Psoas muscle (tissue), 8 donors: ENCODE results near the gene CPVL. TPM values are rescaled to one million over a fixed set of nuclear protein-coding genes. Genes with fewer than 3 reads are reported as not detected.

ENCODE experiments used
- ATAC-seq, 4 donors: fragments of 200-7000 bp; cut with Tn5 transposase; one replicate each; pipeline ENCODE4 v1.9.1; 2020; ENCODE audit warnings: moderate library complexity in 3 of 4, mild to moderate bottlenecking in 2 of 4
- DNase-seq, 2 donors: peaks; one replicate each; pipeline ENCODE4 v3.0.0-alpha.2; 2020
- H3K27ac ChIP-seq: fragments of 200-600 bp; one replicate; pipeline ENCODE4 v1.8.0; 2022
- H3K27me3 ChIP-seq, 3 donors: fragments of 200-600 bp in 1 of 3; one replicate each; pipeline versions ENCODE4 v1.6.1 to v1.8.0; 2013 to 2022; ENCODE audit warnings: low read length in 2 of 3, mild to moderate bottlenecking in 2 of 3, moderate library complexity in 1 of 3; ENCODE audit not compliant: insufficient read depth in 3 of 3
- H3K36me3 ChIP-seq, 2 donors: fragments of 200-600 bp in 1 of 2; one replicate each; pipeline versions ENCODE4 v1.6.1 to v1.8.0; 2013 to 2022; ENCODE audit warnings: low read depth in 1 of 2, mild to moderate bottlenecking in 1 of 2, moderate library complexity in 1 of 2; ENCODE audit not compliant: insufficient read depth in 1 of 2
- H3K4me1 ChIP-seq: fragments of 200-600 bp; one replicate; pipeline ENCODE4 v1.8.0; 2022
- H3K4me3 ChIP-seq: fragments of 200-600 bp; one replicate; pipeline ENCODE4 v1.8.0; 2022; ENCODE audit warnings: mild to moderate bottlenecking
- H3K9me3 ChIP-seq: fragments of 200-600 bp; one replicate; pipeline ENCODE4 v1.8.0; 2022
- WGBS, 3 donors: extraction: QIAGEN DNeasy Blood & Tissue Kit; methylation state at CpG; one replicate each; pipeline versions ENCODE4 v1.1.6 to v1.1.7; 2013; 5-methylcytosine and 5-hydroxymethylcytosine counted together
- intact Hi-C, 2 donors: fragments of 100-400 bp; cut with DNase I; formaldehyde crosslinking; loops; one replicate each; pipeline versions ENCODE4 v1.11.0 to v1.14.2; 2022
- polyA plus RNA-seq, 3 donors: library from polyadenylated mRNA; stranded (reverse); fragments of 200-250 nt; gene quantifications; one replicate each; pipeline ENCODE4 v1.2.3, GENCODE V29; 2013
- total RNA-seq, 4 donors: library from RNA; stranded (reverse); fragmentation: NEBNext Ultra II Directional in 2 of 4; extraction: Animal tissue kit (Norgen Biotek cat#: 25700) in 2 of 4; gene quantifications; one replicate each; pipeline versions ENCODE4 v1.2.1 to v1.2.4, GENCODE V29; 2021 to 2023
- TF ChIP-seq, protein P1 (sequence below): fragments of 200-600 bp; IDR thresholded peaks from one replicate; pipeline ENCODE4 v1.8.0; 2022; ENCODE audit warnings: antibody characterized with exemption
- donor health status: healthy with polysubstance abuse.
- donor health status: DM: no; HTN: no; CAD: no; lungs with moderate emphysema.
- donor health status: Bipolar disorder and iron deficiency.
- donor health status: healthy.
- donor health status: DM: yes; HTN: yes; CAD: no.
- donor health status: DM: no; HTN: no; CAD: no.
- donor health status: DM: no; HTN: no; CAD: no.
- donor health status: DM: yes; HTN: yes; CAD: no.

The CPVL gene
- total and polyA plus RNA-seq, 7 donors = 1.6 to 49.6 (median 6.1) TPM

DNA sequence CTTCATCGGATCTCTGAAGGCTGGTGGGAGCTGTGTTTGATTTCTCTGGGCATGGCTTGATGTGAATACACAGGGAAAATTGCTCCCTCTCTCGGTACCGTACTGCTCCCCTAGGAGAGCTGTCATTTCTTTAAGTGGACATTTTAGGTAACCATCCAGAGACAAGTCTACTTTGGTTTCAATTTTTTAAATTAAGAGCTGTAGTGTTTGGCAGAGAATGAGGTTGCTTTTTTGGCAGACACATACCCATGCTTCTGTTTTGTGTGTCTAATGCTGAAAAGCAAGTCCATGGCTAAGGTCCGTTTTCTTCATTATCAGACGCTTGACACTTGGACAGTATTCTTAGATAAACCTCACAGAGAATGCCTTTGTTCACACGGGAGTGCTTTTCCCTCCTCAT is 127.0 kb downstream of the CPVL start:
- no peaks in the 10 kb centered on the region for H3K27me3 ChIP-seq
- TF ChIP-seq, protein P1, sequence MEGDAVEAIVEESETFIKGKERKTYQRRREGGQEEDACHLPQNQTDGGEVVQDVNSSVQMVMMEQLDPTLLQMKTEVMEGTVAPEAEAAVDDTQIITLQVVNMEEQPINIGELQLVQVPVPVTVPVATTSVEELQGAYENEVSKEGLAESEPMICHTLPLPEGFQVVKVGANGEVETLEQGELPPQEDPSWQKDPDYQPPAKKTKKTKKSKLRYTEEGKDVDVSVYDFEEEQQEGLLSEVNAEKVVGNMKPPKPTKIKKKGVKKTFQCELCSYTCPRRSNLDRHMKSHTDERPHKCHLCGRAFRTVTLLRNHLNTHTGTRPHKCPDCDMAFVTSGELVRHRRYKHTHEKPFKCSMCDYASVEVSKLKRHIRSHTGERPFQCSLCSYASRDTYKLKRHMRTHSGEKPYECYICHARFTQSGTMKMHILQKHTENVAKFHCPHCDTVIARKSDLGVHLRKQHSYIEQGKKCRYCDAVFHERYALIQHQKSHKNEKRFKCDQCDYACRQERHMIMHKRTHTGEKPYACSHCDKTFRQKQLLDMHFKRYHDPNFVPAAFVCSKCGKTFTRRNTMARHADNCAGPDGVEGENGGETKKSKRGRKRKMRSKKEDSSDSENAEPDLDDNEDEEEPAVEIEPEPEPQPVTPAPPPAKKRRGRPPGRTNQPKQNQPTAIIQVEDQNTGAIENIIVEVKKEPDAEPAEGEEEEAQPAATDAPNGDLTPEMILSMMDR = peak; percentile 24
- H3K36me3 ChIP-seq = no peaks in the 10 kb centered on the region
- peak overlapping the region; percentile 13 for H3K4me3 ChIP-seq
- DNase-seq = no peak
- H3K4me1 ChIP-seq = peaks cover 19% of the 10 kb centered on the region
- WGBS, 3 donors = 20 to 41% (median 22%) methylated on average over 6 of the region's 6 CpGs
- ATAC-seq = peak; percentile 51 to 84 (median 66)
- peak overlapping the region; percentile 76 for H3K27ac ChIP-seq
- intact Hi-C loops = no loop called here
- H3K9me3 ChIP-seq = peaks cover 2% of the 10 kb centered on the region

DNA sequence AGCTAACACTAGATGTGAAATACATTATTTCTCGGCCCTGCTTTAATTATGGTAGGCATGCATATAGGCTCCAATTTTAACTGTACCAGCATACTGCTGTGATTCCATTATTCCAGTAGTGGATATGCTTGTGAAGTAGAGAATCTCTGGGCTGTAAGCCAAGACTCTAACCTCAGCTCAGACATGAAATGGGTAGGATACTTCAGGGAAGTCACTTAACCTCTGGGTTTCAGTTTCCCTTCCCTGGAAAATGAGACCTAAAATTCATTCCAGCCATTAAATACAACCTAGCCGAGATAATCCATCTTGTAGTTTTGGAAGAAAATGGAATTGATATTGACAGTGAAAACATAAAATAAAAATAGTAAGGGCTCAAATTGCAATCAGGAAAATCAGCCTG is 128.6 kb downstream of the CPVL start:
- Histone ChIP-seq H3K27me3 (no peaks in the 10 kb centered on the region), H3K36me3 (no peaks in the 10 kb centered on the region), H3K27ac (no peak overlapping the region), H3K4me1 (peaks cover 19% of the 10 kb centered on the region), H3K9me3 (no peaks in the 10 kb centered on the region), H3K4me3 (no peak overlapping the region)
- TF ChIP-seq, protein P1 = no peak
- peak in 1 of 4 donors; percentile 25 for ATAC-seq
- intact Hi-C loops = no loop called here
- no peak for DNase-seq
- WGBS, 3 donors = 24 to 43% (median 24%) methylated on average over 2 of the region's 2 CpGs

DNA sequence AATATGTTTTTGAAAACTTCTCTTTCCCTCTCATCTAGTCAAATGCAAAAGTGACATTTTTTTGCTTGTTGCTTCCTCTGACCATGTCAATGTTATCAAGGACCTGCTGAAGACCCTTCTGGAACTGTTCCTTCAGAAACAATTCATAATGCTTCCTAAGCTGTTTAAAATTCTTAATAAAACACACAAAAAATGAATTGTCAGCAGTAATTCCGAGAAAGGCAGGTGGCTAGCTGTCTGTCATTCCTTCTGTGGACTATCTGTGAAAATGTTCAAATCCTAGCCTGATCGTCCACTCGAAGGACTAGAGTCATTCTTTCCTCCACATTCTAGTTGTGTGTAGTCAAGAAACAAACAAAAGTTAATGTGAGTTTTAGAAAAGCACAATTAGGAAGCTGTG is 131.6 kb downstream of the CPVL start:
- 66 to 73% (median 68%) methylated on average over 3 of the region's 3 CpGs for WGBS, 3 donors
- no peak overlapping the region for H3K27ac ChIP-seq
- intact Hi-C loops = no loop called here
- H3K9me3 ChIP-seq = no peaks in the 10 kb centered on the region
- TF ChIP-seq, protein P1 = no peak
- ATAC-seq (no peak), DNase-seq (no peak)
- H3K4me3 ChIP-seq = no peak overlapping the region
- no peaks in the 10 kb centered on the region for H3K36me3 ChIP-seq
- peaks cover 13% of the 10 kb centered on the region for H3K4me1 ChIP-seq
- no peaks in the 10 kb centered on the region for H3K27me3 ChIP-seq

DNA sequence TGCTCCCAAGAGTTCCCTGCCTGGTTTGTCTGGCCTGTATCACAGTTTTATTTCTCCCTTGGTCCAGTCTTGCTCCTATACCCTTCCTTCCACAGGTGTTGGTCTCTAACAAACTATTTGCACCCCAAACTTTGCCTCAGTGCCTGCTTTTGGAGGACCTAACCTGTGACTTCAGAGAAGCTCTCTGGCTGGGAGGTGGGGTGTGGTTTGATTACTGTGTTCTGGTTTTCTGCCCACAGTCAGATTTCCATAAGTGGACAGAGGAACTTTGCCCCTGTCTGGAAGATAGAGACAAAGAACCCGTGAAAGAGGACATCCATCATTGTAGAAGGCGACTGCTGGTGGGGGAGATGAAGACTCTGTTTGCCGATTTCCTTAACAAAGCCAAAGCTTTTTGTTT is 132.4 kb downstream of the CPVL start:
- Histone ChIP-seq H3K9me3 (no peaks in the 10 kb centered on the region), H3K27ac (no peak overlapping the region), H3K27me3 (no peaks in the 10 kb centered on the region), H3K4me3 (no peak overlapping the region), H3K4me1 (peaks cover 5% of the 10 kb centered on the region), H3K36me3 (no peaks in the 10 kb centered on the region)
- intact Hi-C loops = no loop called here
- ATAC-seq (no peak), DNase-seq (no peak)
- 91 to 98% (median 93%) methylated on average over 3 of the region's 3 CpGs for WGBS, 3 donors
- TF ChIP-seq, protein P1 = no peak

DNA sequence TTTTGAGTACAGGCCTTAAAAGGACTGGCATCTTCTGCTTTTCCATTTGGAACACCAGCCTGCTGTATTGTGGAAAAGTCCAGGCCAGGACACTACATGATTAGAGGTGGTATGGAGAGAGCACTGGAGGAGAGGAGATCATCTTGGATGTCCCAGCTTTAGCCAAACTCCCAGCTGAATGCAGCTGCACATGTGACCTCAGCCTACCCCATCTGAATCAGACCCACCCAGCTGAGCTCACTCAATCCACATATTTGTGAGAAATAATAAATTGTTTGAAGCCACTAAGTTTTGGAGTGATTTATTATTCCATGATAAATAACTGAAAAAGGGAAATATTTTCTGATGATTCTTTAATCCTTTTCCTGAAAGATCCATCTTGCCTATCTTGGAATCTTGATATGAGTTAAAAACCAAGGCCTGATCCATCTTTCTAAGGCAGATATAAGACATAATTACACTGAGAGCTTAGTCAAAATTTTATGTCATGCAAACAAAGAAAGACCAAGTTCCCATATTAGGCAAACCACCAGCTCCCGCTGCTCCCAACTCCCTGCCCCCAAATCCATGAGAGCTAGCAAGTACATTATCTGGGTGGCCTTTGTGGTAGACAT is 133.1 kb downstream of the CPVL start:
- H3K9me3 ChIP-seq = no peaks in the 10 kb centered on the region
- H3K4me3 ChIP-seq = no peak overlapping the region
- 78 to 92% (median 80%) methylated on average over 1 of the region's 1 CpG for WGBS, 3 donors
- no peaks in the 10 kb centered on the region for H3K27me3 ChIP-seq
- H3K4me1 ChIP-seq = no peaks in the 10 kb centered on the region
- TF ChIP-seq, protein P1 = no peak
- H3K27ac ChIP-seq = no peak overlapping the region
- no peak for DNase-seq
- no peaks in the 10 kb centered on the region for H3K36me3 ChIP-seq
- intact Hi-C loops = no loop called here
- no peak for ATAC-seq
